Measurements from ENCODE around the gene TRIM67.

Gene TRIM67

DNA sequence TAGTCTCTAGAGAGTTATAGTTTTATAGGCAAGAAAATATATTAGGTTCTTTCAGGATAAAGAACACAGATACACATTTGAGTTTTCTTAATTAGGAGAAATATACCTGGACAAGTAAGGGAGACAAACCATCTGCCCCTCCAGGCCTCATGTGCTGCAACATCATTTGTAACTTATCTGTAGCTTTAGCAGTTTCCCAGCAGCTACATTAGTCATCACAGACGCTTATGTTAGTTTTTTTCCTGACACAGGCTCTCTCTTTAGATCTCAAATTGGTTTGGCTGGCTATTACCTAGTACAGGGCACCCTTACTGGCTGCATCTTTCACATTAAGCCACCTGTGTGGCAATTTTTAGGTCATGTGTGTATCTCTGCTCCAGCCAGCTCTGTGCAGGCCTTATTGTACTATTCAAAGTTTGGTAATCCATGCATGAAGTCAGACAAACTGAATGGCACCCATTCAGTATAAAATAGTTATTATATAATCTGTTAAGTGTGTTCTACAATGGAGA, 105.0 kb downstream of the TRIM67 start:
- no peak for TF ChIP-seq EZH2phosphoT487 (conservative IDR thresholded peaks at IDR 0.05; ENCODE audit: low read length)
- TF ChIP-seq, protein P1, sequence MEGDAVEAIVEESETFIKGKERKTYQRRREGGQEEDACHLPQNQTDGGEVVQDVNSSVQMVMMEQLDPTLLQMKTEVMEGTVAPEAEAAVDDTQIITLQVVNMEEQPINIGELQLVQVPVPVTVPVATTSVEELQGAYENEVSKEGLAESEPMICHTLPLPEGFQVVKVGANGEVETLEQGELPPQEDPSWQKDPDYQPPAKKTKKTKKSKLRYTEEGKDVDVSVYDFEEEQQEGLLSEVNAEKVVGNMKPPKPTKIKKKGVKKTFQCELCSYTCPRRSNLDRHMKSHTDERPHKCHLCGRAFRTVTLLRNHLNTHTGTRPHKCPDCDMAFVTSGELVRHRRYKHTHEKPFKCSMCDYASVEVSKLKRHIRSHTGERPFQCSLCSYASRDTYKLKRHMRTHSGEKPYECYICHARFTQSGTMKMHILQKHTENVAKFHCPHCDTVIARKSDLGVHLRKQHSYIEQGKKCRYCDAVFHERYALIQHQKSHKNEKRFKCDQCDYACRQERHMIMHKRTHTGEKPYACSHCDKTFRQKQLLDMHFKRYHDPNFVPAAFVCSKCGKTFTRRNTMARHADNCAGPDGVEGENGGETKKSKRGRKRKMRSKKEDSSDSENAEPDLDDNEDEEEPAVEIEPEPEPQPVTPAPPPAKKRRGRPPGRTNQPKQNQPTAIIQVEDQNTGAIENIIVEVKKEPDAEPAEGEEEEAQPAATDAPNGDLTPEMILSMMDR (IDR thresholded peaks at IDR 0.05; ENCODE audit: insufficient read depth, low read length, poor library complexity, severe bottlenecking), result no peak
- H2AFZ ChIP-seq (ENCODE audit: low read depth, low read length, severe bottlenecking), result no peak overlapping the region
- no peaks in the 10 kb centered on the region for H3F3A ChIP-seq (ENCODE audit: insufficient read depth)
- no peak overlapping the region for H3K27ac ChIP-seq (ENCODE audit: low read depth, low read length)
- H3K27me3 ChIP-seq (ENCODE audit: low read length), result no peaks in the 10 kb centered on the region
- H3K4me3 ChIP-seq (ENCODE audit: insufficient read depth, low read length, poor library complexity, severe bottlenecking), result no peak overlapping the region
- no peaks in the 10 kb centered on the region for H3K9me2 ChIP-seq (replicated peaks; ENCODE audit: insufficient read depth, low read length)
- H3K4me2 ChIP-seq (ENCODE audit: low read depth, low read length, poor library complexity, severe bottlenecking), result no peak overlapping the region
- no peaks in the 10 kb centered on the region for H3K79me2 ChIP-seq (ENCODE audit: insufficient read depth, low read length)
- H3K9ac ChIP-seq (ENCODE audit: low read length), result no peak overlapping the region
- peaks cover 17% of the 10 kb centered on the region; the same call in 1 of the 2 replicates for H3K36me3 ChIP-seq (ENCODE audit: low read length)
- no peaks in the 10 kb centered on the region for H4K20me1 ChIP-seq (ENCODE audit: low read depth, low read length)
- H3K9me3 ChIP-seq (ENCODE audit: insufficient read depth, low read length), result no peaks in the 10 kb centered on the region
